ENCODE results near the gene LRMDA.

Gene LRMDA

DNA sequence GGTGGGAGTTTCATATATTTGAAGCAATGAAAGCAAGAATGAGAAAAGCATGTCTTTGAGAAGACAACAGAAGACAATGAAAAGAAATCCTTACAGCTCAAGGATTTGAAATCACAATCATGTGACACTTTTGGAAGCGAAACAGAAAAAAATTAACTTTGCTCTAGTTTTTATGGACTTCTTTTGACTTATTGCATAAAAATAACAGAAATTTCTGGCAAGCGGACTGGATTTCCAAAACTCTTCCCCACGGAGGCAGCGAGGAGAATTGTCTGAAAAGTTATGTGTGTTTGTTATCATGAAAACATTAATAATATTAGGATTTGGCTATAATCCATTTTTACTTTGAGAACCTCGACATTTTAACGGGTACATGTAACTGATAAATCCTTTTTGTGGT is 223.3 kb downstream of the LRMDA start:
- Histone ChIP-seq H2AFZ (ENCODE audit: low read depth, low read length) (no peak overlapping the region), H3K4me3 (ENCODE audit: low read depth in 1 of 2, low read length in 2 of 2) (no peak overlapping the region), H3K4me1 (ENCODE audit: insufficient read depth, low read length) (no peaks in the 10 kb centered on the region), H3K9me3 (ENCODE audit: insufficient read depth, low read length, severe bottlenecking) (no peaks in the 10 kb centered on the region), H3K27me3 (ENCODE audit: insufficient read depth, low read length, poor library complexity) (peaks cover 7% of the 10 kb centered on the region), H3K4me2 (ENCODE audit: insufficient read depth, low read length) (no peak overlapping the region), H3K27ac (ENCODE audit: low read length) (no peak overlapping the region), H3K79me2 (ENCODE audit: insufficient read depth, low read length) (no peaks in the 10 kb centered on the region), H4K20me1 (ENCODE audit: insufficient read depth, low read length) (no peaks in the 10 kb centered on the region), H3K36me3 (ENCODE audit: insufficient read depth, low read length) (no peaks in the 10 kb centered on the region), H3K9ac (ENCODE audit: low read depth, low read length) (no peak overlapping the region)
- DNase-seq = no peak
- ATAC-seq (ENCODE audit: insufficient read depth, low read depth) = no peak
- no peak for TF ChIP-seq EZH2 (IDR thresholded peaks at IDR 0.05; ENCODE audit: borderline replicate concordance, low read depth, low read length, severe bottlenecking)
- TF ChIP-seq, protein P1, sequence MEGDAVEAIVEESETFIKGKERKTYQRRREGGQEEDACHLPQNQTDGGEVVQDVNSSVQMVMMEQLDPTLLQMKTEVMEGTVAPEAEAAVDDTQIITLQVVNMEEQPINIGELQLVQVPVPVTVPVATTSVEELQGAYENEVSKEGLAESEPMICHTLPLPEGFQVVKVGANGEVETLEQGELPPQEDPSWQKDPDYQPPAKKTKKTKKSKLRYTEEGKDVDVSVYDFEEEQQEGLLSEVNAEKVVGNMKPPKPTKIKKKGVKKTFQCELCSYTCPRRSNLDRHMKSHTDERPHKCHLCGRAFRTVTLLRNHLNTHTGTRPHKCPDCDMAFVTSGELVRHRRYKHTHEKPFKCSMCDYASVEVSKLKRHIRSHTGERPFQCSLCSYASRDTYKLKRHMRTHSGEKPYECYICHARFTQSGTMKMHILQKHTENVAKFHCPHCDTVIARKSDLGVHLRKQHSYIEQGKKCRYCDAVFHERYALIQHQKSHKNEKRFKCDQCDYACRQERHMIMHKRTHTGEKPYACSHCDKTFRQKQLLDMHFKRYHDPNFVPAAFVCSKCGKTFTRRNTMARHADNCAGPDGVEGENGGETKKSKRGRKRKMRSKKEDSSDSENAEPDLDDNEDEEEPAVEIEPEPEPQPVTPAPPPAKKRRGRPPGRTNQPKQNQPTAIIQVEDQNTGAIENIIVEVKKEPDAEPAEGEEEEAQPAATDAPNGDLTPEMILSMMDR (IDR thresholded peaks at IDR 0.05; ENCODE audit: borderline replicate concordance, extremely low read depth, low read length, poor library complexity, severe bottlenecking) = no peak

DNA sequence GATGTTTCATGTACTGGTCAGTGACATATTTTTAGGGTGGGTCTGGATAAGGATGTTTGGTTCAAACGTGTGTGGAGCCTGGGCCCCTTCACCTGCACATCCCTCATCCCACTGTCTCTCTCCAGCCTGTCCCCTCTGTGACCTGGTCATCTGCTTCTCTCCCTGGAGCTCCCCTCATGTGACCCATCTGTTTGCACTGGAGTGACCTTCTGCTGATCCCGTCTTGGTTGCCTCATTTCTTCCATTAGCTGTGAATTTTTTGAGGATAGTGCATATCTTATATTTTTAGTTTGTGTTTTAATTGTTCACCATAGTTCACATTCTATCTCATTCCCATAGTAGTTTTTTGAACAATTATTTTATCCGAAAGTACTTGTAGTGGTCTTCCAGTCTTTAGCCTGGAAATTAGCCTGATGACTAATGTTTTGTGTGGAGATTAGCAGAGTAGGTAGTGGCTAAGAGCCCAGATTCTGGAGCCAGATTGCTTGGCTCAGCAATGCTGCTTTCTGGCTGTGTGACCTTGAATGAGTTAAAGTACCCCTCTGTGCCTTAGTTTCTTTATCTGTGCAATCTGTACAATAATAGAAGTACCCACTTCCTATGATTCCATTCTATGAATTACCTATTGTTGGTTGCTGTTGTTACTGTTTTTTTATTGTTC is 224.5 kb downstream of the LRMDA start:
- Histone ChIP-seq H3K36me3 (ENCODE audit: insufficient read depth, low read length) (no peaks in the 10 kb centered on the region), H3K4me1 (ENCODE audit: insufficient read depth, low read length) (no peaks in the 10 kb centered on the region), H2AFZ (ENCODE audit: low read depth, low read length) (no peak overlapping the region), H3K4me3 (ENCODE audit: low read depth in 1 of 2, low read length in 2 of 2) (no peak overlapping the region), H3K4me2 (ENCODE audit: insufficient read depth, low read length) (no peak overlapping the region), H4K20me1 (ENCODE audit: insufficient read depth, low read length) (no peaks in the 10 kb centered on the region), H3K9me3 (ENCODE audit: insufficient read depth, low read length, severe bottlenecking) (no peaks in the 10 kb centered on the region), H3K27ac (ENCODE audit: low read length) (no peak overlapping the region), H3K9ac (ENCODE audit: low read depth, low read length) (no peak overlapping the region), H3K27me3 (ENCODE audit: insufficient read depth, low read length, poor library complexity) (peaks cover 10% of the 10 kb centered on the region), H3K79me2 (ENCODE audit: insufficient read depth, low read length) (no peaks in the 10 kb centered on the region)
- ATAC-seq (ENCODE audit: insufficient read depth, low read depth) = no peak
- DNase-seq = no peak
- TF ChIP-seq EZH2 (IDR thresholded peaks at IDR 0.05; ENCODE audit: borderline replicate concordance, low read depth, low read length, severe bottlenecking) = no peak

DNA sequence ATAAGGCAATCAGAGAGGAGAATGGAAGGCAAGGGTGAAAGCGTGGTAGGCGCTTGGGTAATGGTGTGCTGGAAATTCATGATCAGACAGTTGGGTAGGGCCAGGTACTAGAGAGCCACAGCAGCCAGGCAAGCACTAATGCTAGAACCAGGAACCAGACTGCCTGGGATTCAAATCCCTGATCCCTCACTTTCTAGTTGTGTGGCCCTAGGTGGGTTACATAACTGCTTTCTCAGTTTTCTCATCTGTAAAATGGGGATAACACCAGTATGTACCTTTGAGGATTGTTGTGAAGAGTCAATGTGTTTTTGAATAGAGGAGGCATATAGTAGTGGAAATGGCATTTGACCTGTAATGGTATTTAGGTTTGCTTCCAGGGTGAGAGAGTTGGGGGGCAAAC is 225.9 kb downstream of the LRMDA start:
- Histone ChIP-seq H2AFZ (ENCODE audit: low read depth, low read length) (no peak overlapping the region), H3K36me3 (ENCODE audit: insufficient read depth, low read length) (no peaks in the 10 kb centered on the region), H3K4me3 (ENCODE audit: low read depth in 1 of 2, low read length in 2 of 2) (no peak overlapping the region), H3K27me3 (ENCODE audit: insufficient read depth, low read length, poor library complexity) (peaks cover 14% of the 10 kb centered on the region), H3K9ac (ENCODE audit: low read depth, low read length) (no peak overlapping the region), H3K4me2 (ENCODE audit: insufficient read depth, low read length) (no peak overlapping the region), H3K9me3 (ENCODE audit: insufficient read depth, low read length, severe bottlenecking) (no peaks in the 10 kb centered on the region), H3K4me1 (ENCODE audit: insufficient read depth, low read length) (no peaks in the 10 kb centered on the region), H3K79me2 (ENCODE audit: insufficient read depth, low read length) (no peaks in the 10 kb centered on the region), H3K27ac (ENCODE audit: low read length) (no peak overlapping the region), H4K20me1 (ENCODE audit: insufficient read depth, low read length) (no peaks in the 10 kb centered on the region)
- DNase-seq (no peak), ATAC-seq (ENCODE audit: insufficient read depth, low read depth) (no peak)
- TF ChIP-seq, protein P1 (IDR thresholded peaks at IDR 0.05; ENCODE audit: borderline replicate concordance, extremely low read depth, low read length, poor library complexity, severe bottlenecking) = no peak
- no peak for TF ChIP-seq EZH2 (IDR thresholded peaks at IDR 0.05; ENCODE audit: borderline replicate concordance, low read depth, low read length, severe bottlenecking)

DNA sequence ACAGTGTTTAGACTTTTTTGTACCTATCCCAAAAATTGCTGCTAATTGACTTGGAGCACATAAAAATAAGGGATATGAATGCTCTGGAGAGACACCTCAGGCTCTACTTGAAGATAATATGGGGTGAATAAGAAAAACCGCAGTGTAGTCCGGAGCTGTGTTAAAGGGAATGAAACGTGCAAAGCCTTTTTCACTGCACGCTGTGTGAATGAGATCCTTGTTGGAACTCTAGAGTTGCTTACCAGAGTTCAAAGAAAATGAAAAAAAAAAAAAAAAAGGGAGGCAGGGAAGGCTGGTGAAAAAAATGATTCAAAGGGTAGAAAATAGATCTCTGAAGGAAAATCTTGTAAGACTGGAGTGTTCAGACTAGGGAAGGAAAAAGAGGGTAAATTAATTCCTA is 226.6 kb downstream of the LRMDA start:
- Histone ChIP-seq H2AFZ (ENCODE audit: low read depth, low read length) (no peak overlapping the region), H3K27ac (ENCODE audit: low read length) (no peak overlapping the region), H4K20me1 (ENCODE audit: insufficient read depth, low read length) (no peaks in the 10 kb centered on the region), H3K4me1 (ENCODE audit: insufficient read depth, low read length) (no peaks in the 10 kb centered on the region), H3K9ac (ENCODE audit: low read depth, low read length) (no peak overlapping the region), H3K79me2 (ENCODE audit: insufficient read depth, low read length) (no peaks in the 10 kb centered on the region), H3K36me3 (ENCODE audit: insufficient read depth, low read length) (no peaks in the 10 kb centered on the region), H3K4me2 (ENCODE audit: insufficient read depth, low read length) (no peak overlapping the region), H3K4me3 (ENCODE audit: low read depth in 1 of 2, low read length in 2 of 2) (no peak overlapping the region), H3K27me3 (ENCODE audit: insufficient read depth, low read length, poor library complexity) (peaks cover 14% of the 10 kb centered on the region), H3K9me3 (ENCODE audit: insufficient read depth, low read length, severe bottlenecking) (no peaks in the 10 kb centered on the region)
- ATAC-seq (ENCODE audit: insufficient read depth, low read depth) = no peak
- DNase-seq = no peak
- TF ChIP-seq EZH2 (IDR thresholded peaks at IDR 0.05; ENCODE audit: borderline replicate concordance, low read depth, low read length, severe bottlenecking) = no peak
- TF ChIP-seq, protein P1 (IDR thresholded peaks at IDR 0.05; ENCODE audit: borderline replicate concordance, extremely low read depth, low read length, poor library complexity, severe bottlenecking) = no peak

Measured in DND-41 (cell line).